IPS-NIHi7 (cell line): ENCODE data around the gene BTNL2.
A peak's percentile ranks its signal among the peaks of the same experiment; 100 is the strongest.

Source experiments
- DNase-seq: peaks from one replicate; pipeline ENCODE4 v3.0.0; 2012; ENCODE audit warnings: mixed read lengths; ENCODE audit errors: extremely low spot score

BTNL2 gene

GRCh38 chr6:32415521-32416019 is 8.6 kb upstream of the BTNL2 start:
- DNase-seq = peak; percentile 64

- peak; percentile 86 for DNase-seq
Measured at GRCh38 chr6:32413427-32414047, 6.6 kb upstream of the BTNL2 start.

GRCh38 chr6:32411566-32412327 is 4.8 kb upstream of the BTNL2 start:
- no peak for DNase-seq

- no peak for DNase-seq
Measured at GRCh38 chr6:32410906-32411305, 3.9 kb upstream of the BTNL2 start.

GRCh38 chr6:32406197-32406596 is 784 bp downstream of the BTNL2 start:
- no peak for DNase-seq

DNA sequence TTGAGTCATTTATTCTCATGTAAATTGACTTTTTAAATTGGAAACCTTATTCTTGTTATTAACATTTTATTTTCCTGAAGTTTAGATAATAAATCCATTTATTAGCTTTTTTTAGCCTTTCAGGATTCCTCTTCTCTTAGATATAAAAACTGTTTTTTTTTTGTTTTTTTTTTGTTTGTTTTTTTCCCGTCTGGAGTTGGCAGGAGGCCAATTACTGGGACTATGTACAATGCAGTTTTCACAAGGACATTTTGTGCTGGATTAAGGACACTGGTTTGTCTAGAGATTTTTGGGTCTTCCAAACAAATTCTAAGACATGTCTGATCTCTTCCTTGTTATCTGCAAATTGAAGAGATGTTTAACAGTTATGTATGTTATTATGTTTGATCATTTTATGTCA is 1.3 kb downstream of the BTNL2 start:
- no peak for DNase-seq

DNA sequence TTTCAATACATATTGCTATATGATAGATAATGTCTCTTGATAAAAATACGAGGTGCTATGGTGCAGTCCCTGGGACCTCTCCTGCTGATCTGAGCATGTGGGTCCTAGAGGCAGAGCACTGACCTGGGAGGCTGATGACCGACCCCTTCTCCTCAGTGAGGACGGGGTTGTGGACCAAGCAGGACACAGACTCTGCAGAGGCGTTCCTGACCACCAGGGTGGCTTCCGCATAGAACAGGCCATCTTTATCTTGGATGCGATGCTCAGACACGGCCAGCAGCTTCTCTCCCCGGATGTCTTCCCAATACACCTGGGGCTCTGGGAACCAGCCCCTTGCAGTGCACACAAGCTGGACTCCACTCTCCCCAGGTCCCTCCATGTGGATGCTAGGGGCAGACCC is 4.2 kb downstream of the BTNL2 start:
- peak; percentile 20 for DNase-seq

DNA sequence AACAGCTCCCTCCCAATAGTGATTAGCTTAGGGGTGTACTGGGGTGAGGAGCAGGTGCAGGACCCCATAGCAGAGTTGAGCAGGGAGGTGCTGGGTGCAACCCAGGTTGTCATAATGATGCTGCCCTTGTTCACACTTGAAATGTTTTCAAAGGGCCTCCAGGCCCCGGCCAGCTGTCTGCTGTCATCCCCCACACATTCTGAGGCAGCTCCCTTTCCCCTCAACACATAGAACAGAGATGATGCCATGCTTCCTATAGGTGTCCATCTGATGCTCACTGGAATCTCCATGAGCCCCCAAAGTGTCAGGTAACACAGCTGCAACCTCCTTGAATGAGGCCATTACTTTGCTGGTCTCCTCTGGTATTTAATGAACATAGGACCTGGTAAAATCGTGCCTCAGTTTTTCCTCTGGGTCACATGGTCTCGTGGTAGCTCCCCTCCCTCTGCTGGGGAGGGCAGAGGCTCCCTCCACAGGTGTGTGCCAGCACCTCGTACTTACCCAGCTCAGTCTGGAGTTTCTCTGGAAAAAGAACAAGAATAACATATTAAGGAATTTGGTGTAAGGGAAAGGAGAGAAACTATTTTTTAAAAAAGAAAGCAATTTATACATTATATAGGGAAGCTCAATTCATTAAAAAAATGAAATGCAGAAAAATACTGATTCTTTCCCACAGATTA is 5.6 kb downstream of the BTNL2 start:
- no peak for DNase-seq

DNA sequence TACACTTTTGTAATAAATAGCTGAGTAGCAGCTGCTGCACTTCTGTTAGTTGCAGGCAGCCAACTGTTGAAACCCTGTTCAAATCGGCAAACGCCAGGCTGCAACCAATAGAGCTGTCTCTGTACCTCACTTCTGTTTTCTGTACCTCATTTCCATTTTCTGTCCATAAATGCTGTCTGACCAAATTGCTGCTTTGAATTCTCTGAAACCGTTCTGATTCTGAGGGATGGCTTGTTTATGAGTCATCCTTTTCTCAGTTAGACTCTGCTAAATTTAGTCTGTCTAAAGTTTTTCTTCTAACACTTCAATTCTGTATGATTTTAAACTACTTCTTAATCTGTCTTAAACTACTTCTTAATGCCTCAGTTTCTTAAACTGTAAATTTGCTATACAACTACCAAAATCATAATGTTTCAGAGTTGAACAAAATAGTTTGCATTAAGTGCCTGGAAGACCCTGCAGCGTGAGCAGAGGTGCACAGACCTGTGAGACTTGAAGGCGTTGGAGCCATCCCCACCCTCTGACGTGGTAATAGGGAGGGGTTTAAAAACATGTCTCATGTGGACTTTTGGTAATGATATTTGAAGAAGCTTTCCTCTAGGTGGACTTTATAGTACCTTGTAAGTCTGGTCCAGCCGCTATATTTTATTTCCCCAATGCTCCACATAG is 9.6 kb downstream of the BTNL2 start:
- DNase-seq = no peak

- no peak for DNase-seq
Measured at GRCh38 chr6:32396028-32396427, 11.0 kb downstream of the BTNL2 start.

DNA sequence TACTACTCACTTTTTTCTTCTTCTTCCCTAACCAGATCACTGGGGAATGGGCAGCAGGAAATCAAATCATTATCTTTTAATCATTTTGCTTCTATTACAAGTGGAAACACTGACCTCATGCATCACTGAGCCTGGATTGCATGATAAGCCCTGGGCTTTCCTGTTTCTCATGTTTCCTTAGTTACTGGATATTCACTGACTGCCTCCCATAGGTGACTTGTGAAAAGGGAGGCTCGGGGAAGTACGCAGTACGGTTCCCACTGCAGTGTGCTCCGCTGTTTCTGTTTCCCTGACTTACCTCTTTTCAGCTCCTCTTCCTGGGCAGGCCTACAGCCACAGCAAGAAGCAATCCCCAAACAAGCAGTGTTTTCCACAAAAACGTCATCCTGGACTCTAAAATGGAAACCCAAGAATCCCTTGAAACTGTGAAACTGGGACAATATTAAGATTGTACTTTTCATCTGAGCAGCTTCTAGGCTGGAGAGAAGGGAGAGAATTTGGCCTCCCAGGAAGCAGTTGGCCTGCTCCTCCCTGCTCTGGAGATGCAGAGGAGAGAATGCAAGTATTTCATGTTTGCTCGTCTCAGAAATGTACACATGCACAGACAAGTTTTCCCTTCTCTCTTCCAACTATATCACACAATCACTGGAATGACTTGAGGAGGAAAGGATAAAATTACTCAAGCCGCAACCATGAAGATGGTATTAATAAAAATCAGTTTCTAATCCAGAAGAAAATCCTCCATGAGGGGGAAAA is 13.1 kb downstream of the BTNL2 start:
- no peak for DNase-seq

GRCh38 chr6:32391505-32391904 is 15.5 kb downstream of the BTNL2 start:
- no peak for DNase-seq

- no peak for DNase-seq
Measured at GRCh38 chr6:32387589-32388340, 19.2 kb downstream of the BTNL2 start.

DNA sequence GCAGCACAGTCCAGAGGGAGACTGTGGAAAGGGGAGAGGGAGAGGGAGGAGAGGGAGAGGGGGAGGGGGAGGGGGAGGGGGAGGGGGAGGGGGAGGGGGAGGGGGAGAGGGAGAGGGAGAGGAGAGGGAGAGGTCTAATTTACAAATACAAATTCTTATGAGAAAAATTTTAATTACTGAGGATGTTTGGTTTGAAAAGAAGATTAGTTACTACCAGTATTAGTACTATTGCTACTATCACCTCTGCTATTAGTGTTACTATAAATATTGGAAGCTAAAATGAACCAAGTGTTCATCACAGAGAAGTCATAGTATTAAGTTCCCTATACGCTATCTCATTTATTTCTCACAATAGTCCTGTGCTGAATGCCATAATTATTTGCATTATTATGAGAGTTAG is 20.9 kb downstream of the BTNL2 start:
- DNase-seq = no peak

GRCh38 chr6:32382757-32383420 is 24.1 kb downstream of the BTNL2 start:
- DNase-seq = no peak

DNA sequence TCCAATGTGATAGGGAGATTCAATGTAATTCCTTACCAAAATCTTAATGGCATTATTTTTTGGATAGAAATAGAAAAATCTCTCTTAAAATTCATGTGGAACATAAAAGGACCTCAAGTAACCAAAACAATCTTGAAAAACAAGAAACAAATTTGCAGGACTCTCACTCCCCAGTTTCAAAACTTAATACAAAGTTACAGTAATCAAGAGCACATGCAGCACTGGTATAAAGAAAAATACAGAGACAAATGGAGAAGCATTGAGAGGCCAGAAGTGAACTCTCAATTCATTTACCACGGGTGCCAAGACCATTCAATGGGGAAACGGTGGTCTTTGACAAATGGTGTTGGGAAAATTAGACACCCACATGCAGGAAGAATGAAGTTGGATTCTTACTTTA is 27.4 kb downstream of the BTNL2 start:
- no peak for DNase-seq

DNA sequence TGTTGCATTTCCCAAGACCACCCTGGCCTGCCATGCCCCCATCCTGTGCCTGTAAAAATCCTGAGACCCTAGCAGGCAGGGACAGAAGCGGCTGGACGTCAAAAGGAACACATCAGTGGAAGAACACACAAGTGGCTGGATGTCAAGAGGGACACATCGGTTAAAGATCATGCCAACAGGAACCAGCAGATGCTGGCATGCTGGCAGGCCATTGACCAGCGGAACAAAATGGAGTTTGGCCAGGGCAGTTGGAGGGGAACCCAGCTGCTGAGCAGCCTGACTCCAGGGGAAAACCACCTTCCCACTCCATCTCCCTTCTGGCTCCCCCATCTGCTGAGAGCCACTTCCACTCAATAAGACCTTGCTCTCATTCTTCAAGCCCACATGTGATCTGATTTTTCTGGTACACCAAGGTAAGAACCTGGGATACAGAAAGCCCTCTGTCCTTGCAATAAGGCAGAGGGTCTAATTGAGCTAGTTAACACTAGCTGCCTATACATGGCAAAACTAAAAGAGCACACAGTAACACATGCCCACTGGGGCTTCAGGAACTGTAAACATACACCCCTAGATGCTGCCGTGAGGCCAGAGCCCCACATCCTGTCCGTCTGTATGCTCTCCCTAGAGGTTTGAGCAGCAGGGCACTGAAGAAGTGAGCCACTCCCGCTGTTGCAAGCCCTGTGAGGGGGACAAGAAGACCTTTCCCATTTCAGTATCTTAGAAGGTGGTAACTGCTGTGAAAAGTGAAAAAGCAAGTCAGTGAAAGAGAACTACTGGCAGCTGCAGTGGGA is 31.0 kb downstream of the BTNL2 start:
- DNase-seq = no peak

- DNase-seq = no peak
Measured at GRCh38 chr6:32371803-32372202, 35.2 kb downstream of the BTNL2 start, which contains the start of gene TSBP1. Gene TSBP1, minus strand, starts transcription at chr6:32371903. Its CDS starts 197 bp downstream, at chr6:32371706.

DNA sequence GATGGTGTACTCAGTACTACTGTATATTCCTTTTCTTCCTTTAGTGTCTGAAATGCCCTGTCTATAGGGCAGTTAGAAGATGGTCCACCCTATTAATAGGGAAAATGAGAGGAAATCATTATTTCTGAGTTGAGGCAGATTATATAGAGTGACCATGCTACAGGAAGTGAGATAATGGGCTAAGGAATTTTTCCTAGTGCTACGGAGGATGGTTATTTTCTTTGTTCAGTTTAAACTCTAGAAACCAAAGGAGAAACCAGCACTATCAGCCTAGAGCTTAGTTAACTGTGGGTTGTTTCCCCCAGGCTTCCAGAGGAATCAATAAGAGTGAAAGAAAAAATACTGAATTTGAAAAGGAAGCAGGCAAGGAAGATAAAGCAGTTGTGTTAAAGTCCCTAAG is 35.8 kb downstream of the BTNL2 start:
- no peak for DNase-seq
